NCI-H1694 (cell line): ENCODE results near the gene NEDD4L.

Source experiments
- DNase-seq: peaks from one replicate; lab custom pipeline; 2025; lab: John Stamatoyannopoulos, UW

NEDD4L gene

DNA sequence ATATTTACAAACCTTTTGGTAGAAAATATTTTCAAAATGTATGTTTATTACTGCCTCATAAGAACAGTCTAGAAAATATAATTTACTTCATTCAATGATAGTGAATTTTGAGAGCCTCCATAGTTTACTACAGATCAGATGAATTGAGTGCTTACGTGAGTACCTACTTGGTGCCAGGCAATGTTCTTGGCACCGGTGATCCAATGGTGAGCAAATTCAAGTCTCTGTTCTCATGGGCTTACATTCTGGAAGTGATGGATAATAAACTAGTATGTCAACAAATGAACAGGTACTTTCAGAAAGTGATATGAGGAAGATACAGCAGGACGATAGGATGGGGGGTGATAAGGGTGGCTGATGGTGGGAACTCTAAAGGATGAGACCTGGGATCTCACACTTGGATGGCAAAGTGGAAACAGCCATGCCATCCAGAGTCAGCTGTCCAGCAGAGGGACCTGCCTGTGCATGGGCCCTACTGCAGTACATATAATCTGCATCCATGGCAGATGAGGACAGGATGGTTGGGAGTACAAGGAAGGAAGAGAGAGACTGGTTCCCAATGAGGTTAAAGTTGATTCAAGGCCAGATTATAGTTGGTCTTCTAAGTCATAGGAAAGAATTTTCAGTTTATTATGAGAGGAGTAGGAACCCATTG lies 277.0 kb downstream of the NEDD4L start:
- no peak for DNase-seq

DNA sequence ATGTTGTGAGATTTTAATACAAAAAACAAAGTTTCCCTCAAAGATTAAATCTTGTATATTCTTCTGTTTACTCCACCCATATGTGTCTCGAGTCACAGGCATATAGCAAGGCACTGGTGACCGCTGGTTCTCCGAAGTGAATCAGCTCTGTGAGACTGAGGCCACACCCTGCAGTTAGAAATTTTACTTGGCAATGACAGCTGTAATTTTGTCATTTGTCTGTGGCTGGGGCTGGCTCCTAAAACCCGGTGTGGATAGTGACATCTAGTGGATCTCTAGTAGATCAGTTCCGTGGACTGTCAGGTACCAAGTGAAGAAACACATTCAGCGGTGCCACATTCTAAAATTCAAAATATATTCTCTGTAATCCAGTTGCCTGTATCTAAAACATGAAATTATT lies 278.0 kb downstream of the NEDD4L start:
- peak; percentile 47 for DNase-seq

DNA sequence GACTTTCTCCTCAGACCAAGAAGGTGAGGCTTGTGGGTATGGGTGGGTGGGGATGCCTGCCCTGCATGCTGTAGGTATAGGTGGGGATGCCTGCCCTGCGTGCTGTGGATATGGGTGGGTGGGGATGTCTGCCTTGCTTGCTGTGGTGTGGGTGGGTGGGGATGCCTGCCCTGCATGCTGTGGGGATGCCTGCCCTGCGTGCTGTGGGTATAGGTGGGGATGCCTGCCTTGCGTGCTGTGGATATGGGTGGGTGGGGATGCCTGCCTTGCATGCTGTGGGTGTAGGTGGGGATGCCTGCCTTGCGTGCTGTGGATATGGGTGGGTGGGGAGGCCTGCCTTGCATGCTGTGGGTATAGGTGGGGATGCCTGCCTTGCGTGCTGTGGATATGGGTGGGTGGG lies 278.4 kb downstream of the NEDD4L start:
- DNase-seq, result no peak

DNA sequence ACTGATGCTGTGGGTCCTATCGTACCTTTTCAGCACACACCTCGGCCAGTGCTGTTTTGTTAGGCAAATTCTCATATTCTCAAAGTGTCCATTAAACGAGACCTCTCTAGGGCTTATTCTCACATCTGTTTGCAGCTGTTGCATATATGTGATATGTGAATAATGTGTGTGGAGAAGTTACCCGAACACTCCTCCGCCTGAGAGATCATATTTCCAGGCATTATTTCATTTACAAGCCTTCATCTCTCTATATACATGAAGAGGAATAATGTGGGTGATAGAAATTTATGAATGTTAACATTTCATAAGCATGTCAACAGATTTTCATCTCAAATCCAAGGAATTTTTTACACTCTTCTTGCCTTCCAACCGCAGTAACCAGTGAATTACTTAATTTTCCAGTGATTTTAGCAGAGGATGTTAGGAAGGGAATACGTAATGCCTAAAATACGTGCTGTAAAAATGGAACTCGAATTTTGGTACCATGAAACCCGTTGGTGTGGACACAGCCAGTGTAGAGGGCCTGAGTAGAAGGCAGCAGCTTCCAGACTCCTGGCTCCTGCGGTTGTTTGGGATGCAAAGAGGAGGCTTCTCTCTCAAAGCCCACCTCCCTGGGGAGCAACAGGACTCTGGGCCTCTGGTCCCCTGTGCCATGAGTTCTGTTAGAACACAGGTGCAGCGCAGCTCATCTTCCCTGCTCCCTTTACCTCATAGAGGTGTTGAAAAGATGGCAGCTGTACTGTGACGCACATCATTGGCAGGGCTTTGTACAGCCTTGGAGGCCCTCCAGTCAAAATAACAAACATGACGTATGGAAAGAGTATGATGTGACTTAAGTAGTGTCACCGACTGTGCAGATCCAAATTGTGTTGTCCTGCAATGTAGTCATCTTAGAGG lies 280.1 kb downstream of the NEDD4L start:
- DNase-seq, result no peak

DNA sequence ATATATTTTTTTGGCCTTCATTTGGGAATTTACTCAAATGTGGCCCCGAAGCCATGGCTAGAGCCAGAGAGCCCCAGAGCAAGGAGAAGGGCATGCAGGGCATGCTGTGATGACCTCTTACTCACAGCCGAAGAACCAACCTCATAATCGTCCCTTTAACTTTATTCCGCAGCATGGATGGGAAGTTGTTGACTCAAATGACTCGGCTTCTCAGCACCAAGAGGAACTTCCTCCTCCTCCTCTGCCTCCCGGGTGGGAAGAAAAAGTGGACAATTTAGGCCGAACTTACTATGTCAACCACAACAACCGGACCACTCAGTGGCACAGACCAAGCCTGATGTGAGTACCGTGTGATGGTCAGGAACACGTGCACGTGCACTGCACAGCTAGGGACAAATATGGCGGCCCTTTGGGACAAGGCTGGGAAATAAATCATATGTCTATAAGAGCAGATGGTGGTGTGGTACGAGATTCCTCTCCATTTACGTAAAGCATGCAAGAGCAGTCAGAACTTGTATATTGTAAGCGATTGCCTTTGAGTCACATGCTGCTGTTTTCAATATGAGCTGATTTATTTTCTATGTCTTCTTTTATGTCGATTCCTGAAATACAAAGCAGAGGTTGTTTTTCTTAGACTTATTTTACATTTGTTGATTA lies 280.9 kb downstream of the NEDD4L start:
- no peak for DNase-seq

DNA sequence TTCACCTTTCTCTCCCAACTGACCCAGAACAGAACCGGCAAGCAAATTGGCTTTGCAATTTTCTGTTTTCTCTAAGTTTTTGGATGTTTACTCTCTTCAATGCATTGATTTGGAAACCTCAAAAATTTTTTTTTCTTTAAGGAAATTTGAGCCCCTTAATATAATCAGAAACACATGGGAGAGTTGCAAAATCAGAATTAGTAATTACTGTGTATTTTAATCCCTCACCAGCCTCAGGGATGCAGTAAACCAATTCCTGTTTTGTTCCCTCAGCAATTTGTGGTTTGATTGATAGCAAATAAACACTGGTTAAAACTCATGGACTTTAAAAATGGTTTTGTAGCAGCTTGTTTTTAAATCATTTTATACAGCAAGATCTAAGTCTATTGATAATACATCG lies 281.5 kb downstream of the NEDD4L start:
- DNase-seq, result no peak

DNA sequence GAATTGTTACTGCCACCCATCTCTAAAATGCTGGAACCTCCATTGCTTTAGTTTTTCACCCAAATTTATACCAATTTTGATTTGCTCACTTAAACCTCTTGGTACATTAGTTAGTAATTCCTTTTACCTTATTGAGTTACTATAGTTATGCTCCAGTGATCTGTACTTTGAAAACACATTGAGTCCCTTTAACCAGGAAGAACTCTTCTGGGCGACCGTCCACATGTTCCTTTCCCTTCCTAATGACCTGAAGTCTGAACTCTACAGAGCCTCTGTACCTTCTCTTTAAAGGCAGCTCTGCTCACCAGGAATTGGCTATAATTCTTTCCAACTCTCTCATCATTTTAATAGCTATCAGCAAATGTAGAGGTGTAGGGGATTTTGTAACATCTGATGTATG lies 290.0 kb downstream of the NEDD4L start:
- DNase-seq, result no peak

DNA sequence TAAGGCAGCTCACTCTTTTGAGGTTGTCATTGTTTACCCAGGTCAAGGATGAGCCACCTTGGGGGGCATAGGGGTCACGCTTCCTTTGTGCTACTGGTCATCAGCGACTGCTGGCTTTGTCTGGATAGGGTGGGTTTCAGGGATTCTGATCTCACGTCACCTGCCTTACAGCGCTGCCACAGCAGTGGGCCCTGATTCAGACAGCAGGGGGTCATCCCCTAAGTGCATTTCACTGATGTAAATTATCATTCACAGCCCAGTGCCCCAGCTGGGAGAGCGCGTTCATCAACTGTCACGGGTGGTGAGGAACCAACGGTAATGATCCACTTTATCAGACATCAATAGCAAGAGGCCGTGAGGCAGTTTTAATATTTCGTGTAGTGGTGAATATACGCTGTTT lies 291.2 kb downstream of the NEDD4L start:
- DNase-seq, result no peak

DNA sequence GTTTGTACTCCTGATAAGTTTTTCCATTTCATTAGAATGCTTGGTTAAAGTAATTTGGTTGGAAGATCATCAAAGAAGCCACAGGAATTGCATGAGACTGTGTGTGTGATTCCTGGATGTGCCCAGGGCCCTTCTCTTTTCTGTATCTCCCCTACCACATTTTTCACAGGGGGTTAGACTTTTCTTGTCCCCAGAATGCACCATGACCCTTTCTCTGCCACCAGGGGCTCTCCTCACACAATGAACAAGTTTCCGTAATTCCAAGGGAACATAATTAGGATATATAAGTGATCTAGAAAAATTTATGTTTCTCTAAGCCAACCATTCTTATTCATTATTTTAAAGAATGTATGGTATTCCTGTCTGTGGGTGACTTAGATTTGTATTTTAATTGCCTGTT lies 291.8 kb downstream of the NEDD4L start:
- DNase-seq, result no peak

DNA sequence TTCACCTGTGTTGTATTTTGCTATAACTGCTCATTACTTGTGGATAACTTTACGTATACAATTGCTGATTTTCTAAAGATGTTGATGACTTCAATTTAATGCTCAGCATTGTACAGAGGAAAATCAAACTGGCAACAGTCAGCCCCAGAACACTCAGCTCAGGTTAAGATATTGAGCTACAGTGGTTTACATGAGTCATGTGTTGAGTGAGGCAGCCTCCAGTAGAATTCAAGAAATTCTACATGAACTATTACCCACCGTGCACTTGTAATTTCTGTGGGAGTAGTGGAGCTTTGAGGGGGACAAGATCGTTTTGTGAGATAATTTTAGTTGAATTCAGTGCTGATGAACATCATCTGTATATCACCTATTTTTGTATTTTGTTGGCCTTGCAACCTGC lies 292.6 kb downstream of the NEDD4L start:
- no peak for DNase-seq

DNA sequence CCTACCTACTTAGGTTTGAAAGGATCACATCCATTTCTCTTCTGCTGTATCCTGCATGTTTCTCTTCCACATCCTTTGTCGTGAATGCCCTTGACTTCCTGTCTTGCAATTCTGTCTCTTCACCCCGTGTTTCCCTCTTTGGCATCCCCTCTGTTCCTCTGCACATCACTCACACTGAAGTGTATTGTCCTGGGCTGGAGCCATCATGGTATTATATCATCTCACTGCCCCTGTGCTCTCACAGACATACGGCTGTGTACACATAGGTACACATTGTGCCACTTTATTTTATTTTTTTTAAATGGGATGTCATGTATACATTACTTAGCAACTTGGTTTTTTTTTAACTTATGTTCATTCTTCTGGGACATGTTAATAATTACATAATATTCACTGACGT lies 293.3 kb downstream of the NEDD4L start:
- DNase-seq, result no peak

DNA sequence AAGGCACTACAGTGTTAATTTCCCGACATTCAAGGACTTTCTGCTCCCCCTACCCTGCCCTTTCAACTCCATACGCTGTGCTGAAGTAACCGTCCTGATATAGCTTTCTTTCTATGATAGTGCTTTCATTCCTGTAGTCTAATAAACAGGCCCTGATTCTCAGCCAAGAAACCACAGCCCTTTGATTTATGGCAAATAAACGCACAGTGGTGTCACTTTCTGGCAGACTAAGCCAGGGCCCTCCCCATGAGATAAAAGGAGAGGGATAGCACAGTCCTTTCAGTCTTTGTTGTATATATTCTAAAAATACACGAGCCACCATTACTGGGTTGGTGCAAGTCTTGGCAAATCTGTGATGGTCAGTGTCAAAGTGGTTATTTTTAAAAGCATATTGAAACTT lies 293.7 kb downstream of the NEDD4L start:
- DNase-seq, result no peak

DNA sequence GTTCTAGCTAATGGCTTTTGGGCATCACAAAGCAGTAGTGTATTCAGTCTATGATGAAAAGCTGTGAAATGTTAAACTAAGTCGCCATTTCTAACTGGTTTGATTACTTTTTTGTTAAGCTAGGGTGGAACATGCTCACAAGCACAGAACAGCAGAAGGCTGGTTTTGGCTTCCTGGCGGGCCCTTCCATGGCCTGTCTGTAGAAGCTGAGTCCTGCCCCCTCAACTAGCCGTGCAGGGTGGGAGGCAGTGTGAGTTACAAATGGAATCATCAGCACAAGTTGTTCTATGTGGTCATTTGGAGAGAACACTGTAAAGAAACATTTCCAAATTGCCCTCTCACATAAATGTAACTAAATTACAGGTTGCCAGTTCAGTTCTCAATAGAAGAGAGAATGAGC lies 294.1 kb downstream of the NEDD4L start:
- no peak for DNase-seq

DNA sequence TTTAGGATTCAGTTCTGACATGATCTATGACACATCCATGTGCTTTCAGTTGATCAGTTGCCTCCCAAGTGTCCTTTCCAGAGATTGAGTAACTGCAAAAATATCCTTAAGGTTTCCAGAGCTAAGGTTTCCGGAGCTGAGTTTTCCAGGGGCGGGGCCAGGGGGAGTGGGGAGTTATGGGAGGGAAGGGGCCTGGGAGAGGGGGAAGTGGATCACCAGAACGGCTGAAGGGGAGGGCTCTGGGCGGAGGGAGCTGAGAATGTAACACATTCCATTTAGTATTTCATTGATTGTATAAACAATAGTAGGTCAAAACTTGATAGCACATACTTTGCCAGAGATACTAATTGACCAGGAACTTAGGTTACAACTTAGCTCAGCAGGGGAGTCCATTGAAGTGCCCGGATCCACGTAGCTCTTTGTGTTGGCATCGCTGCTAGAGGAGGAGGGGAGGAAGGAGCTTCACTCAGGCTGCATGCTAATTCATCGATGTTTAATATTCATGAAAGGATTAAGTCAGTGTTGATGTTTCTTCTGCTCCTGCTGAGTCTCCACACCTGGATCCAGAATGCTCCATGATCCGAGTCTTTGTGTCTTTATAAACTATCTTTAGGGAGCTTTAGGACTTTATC lies 295.1 kb downstream of the NEDD4L start:
- no peak for DNase-seq

DNA sequence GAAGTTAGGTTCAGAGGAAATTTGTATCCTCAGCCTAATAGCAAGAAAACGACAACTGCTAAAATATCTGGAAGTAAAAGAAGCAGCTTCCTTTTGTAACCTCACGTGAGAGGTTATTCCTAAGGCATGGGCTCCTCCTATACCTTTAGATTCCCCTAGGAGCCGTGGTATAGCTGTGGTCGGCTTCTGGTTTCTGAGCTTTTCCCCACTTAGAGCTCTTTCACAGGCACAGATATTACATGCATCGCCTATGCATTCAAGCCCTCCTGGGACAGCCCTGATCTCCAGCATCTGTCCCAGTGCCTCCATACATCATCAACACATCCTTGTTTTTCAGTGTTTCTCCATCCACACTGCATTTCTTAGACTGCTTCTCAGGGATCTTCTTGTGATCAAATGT lies 295.9 kb downstream of the NEDD4L start:
- no peak for DNase-seq

DNA sequence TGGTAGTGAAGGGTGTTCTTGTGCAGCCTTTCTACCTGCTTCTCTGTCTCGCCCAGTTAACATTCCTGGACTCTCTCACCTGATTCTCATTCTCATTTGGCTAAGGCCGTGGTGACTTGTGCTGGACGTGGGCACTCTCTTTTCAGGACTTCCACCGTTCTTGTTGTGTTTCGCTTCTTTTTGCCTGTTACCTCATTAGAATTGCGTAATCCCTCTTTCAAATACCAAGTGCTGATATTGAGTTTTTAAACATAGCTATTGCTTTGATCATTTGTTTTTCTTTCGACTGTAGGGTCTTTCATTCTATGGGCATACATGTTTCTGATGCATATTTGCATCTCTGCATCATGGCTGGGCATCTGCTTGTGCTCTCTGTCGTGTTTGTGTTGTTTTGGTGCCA lies 297.9 kb downstream of the NEDD4L start:
- DNase-seq, result no peak

DNA sequence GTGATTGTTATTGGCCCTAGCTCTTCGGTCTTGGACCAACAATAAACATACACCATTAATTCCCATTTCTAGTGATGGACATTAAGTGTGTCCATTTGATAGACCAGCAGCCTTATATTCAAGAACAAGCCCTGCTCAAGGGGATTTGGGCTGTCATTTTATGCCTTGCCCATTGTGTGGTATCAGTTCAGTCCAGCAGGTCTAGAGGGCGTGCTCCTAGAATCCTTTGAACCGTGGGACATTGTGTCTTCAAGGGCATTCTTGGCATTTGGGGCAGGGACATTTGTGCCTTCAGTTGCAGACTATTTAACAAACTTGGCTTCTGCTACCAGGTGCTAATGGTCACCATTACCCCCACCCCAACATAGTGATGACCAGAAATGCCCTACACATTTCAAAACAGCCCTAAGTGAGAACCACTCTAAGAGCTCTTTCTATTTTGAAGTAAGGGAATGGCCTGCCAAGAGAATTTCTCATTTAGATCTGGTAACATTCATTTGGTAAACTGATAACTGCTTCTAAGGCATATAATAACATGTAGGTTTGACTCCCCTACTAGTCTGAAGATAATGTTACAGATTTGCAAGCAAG lies 300.1 kb downstream of the NEDD4L start:
- no peak for DNase-seq

DNA sequence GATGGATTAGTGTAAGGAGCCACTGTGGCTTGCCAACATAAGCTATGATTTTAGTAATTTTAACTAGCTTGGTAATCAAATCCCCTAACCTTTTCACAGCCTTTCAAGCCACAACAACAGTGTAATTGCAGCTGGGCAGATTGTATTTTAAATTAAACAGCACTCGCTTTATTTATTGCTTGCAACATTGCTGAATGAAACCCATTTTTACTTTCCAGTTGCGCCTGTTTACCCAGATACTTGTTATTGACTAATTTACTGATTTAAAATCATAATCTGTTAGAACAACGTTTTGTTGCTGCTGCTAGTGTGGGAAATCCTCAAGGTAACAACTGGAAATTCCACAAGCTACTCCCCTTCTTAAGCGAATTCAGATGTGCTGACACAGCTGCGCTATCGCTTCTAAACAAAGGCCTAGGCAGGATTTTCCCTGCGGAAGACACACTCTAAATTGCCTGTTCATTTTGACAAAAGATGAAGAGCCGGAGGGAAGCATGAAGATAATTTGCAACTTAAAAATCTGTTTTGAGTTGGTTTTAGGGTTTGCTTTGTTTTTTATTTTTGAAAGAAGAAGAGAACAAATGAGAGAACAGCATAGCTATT lies 300.9 kb downstream of the NEDD4L start:
- DNase-seq, result no peak

DNA sequence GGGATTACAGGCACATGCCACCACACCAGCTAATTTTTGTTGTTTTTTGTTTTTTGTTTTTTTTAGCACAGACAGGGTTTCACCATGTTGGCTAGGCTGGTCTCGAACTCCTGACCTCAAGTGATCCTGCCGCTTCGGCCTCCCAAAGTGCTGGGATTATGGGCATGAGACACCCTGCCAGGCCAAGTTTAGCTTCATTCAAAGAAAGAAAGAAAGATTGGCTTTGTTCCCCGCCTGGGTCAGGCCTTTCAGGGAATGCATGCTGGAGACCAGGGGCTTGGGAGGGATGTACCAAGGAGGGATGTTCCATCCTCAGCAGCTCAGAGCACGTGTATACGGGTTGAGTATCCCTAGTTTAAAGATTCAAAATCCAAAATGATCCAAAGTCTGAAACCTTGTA lies 301.8 kb downstream of the NEDD4L start:
- DNase-seq, result no peak

DNA sequence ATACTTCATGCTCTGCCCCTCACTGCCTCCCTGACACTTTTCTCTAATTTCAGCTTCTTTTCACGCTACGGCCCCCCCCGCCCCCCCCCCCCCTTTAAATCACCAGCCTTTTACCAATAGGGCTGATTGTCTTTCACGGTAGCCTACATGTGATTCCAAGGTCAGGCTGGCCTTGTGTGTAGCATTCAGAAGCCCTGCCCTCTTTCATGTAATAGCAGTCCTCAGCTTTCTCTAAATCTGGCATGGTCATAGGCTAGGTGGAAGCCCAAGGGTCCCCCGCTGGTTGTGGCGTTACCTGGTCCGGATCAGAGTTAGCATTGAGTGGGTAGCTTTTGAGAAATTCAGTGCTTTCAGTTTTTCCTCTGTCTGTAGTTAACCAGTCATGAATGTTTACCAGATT lies 303.1 kb downstream of the NEDD4L start:
- DNase-seq, result no peak

DNA sequence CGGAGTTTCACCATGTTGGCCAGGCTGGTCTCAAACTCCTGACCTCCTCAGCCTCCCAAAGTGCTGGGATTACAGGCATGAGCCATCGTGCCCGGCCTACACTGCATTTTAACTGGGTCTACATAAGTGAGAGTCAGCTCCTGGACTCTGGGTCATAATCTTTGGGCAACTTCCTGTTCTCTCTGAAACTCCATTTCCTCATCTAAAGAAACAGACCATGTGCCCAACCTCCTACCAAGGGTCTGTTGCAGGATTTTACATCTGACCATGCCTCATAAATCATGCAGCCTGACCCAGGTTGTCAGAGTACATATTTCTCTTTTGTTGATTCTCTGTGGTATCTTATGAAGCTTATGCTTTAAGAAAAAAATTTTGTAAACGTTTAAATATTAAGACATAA lies 304.5 kb downstream of the NEDD4L start:
- DNase-seq, result no peak

DNA sequence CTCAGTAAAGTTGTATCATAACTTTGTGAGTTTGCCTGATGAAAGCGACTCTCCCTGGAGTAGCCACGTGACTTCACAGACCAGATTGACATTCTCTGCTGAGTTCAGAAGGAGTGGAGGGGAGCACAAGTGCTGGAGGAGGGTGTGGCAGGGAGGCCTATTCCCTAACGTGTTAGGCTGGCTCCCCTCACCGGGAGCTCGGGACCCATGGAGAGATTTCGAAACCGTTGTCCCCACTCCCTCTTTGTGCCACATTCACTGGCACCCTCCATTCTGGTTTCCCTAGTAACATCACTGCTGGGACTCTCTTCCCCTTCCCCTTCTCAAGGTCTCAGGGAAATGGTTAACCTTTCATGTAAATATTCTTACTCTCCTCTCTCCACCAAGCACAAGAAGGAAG lies 304.9 kb downstream of the NEDD4L start:
- DNase-seq, result no peak
